ENCODE data around the gene CARD16.
A peak's percentile ranks its signal among the peaks of the same experiment; 100 is the strongest.

CARD16 gene

DNA sequence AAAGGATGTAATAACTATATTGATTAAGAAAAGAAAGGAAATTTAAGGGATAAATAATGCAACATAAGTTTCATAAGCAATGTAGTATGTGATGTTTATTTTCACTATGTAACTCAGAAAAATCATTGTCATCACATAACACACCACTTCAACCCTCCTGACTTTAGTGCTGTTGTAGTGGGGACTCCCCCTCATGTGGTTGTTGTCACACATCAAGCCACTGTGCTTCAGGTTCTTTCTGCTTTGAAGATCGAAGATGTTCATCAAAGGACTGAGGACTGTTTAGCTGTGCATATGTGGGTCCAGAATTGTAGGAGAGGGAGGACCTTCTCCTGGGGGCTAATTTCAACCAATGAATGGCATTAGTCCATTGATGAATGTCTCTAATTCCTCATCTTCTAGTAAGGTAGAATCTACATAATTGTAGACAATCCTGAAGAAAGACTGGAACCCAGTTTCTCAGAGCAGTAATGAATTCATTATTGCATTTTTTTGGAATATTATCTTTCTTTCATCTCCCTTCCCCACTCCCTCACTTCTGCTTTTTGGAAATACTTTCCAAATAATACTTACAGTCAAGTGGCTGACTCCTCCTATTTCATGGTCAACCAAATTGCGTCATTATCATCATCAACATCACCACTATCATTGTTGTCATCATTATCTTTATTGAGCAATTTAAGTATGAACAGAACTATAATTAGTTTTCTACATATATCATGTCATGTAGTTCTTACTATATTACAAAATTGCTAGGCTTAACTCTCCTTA is 9.8 kb upstream of the CARD16 start:
- H3K4me1 ChIP-seq (ENCODE audit: control insufficient read depth, low read depth, low read length) = no peaks in the 10 kb centered on the region
- no peak overlapping the region for H3K18ac ChIP-seq (ENCODE audit: low read length)
- H4K5ac ChIP-seq (ENCODE audit: low read length) = no peak overlapping the region
- no peak overlapping the region for H2BK15ac ChIP-seq (replicated peaks; ENCODE audit: low read depth)
- H3K23ac ChIP-seq (ENCODE audit: low read length) = no peak overlapping the region
- H2AK5ac ChIP-seq (ENCODE audit: low read length) = no peak overlapping the region
- no peak overlapping the region for H3K4me2 ChIP-seq (ENCODE audit: low read length)
- H3K56ac ChIP-seq (ENCODE audit: low read length) = no peak overlapping the region
- H3K9ac ChIP-seq (ENCODE audit: low read length) = no peak overlapping the region
- no peaks in the 10 kb centered on the region for H3K79me1 ChIP-seq (ENCODE audit: low read length)
- no peak overlapping the region for H3K4me3 ChIP-seq (ENCODE audit: low read length)
- no peak overlapping the region for H2BK5ac ChIP-seq (ENCODE audit: low read length)
- WGBS (ENCODE audit: extremely low coverage, insufficient coverage, low lambda C conversion rate) = no CpG with 5 or more reads among the region's 2 CpGs
- H3K27me3 ChIP-seq (ENCODE audit: insufficient read depth, low read length, poor library complexity) = no peaks in the 10 kb centered on the region
- no peak for DNase-seq
- no peaks in the 10 kb centered on the region for H3K36me3 ChIP-seq (ENCODE audit: control insufficient read depth, insufficient read depth, low read length)
- no peak overlapping the region for H3K27ac ChIP-seq (ENCODE audit: low read depth, low read length)
- no peak overlapping the region for H2BK120ac ChIP-seq (ENCODE audit: low read depth, low read length)
- no peak overlapping the region for H3K4ac ChIP-seq (ENCODE audit: low read depth, low read length)
- H3K79me2 ChIP-seq (ENCODE audit: control insufficient read depth, insufficient read depth, low read length) = no peaks in the 10 kb centered on the region
- no peak overlapping the region for H4K8ac ChIP-seq (ENCODE audit: low read depth, low read length)

DNA sequence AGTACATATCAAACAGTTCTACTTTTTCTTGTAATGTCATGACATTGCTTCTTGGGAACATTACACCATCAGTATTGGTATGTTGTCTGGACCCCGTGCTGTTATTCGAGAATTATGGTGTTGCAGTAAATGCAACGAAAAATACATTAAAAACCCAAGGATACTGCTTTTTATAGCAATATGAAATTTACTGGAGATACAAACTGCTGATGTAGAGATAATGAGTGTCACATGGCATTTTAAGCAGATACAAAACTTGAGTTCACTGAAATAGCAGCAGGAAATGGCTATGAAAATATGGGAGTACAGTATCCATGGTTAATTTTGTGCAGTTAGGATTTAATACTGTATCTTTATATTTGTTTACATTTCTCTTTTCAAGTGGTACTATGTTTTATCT is 7.4 kb upstream of the CARD16 start:
- no peaks in the 10 kb centered on the region for H3K36me3 ChIP-seq (ENCODE audit: control insufficient read depth, insufficient read depth, low read length)
- H3K18ac ChIP-seq (ENCODE audit: low read length) = no peak overlapping the region
- no peak overlapping the region for H2BK120ac ChIP-seq (ENCODE audit: low read depth, low read length)
- no peak overlapping the region for H3K4me3 ChIP-seq (ENCODE audit: low read length)
- H2BK15ac ChIP-seq (replicated peaks; ENCODE audit: low read depth) = no peak overlapping the region
- DNase-seq = no peak
- H3K9ac ChIP-seq (ENCODE audit: low read length) = no peak overlapping the region
- H3K4me1 ChIP-seq (ENCODE audit: control insufficient read depth, low read depth, low read length) = no peaks in the 10 kb centered on the region
- no peak overlapping the region for H4K8ac ChIP-seq (ENCODE audit: low read depth, low read length)
- no CpG with 5 or more reads among the region's 3 CpGs for WGBS (ENCODE audit: extremely low coverage, insufficient coverage, low lambda C conversion rate)
- no peak overlapping the region for H4K5ac ChIP-seq (ENCODE audit: low read length)
- H3K4ac ChIP-seq (ENCODE audit: low read depth, low read length) = no peak overlapping the region
- no peak overlapping the region for H3K4me2 ChIP-seq (ENCODE audit: low read length)
- no peaks in the 10 kb centered on the region for H3K79me1 ChIP-seq (ENCODE audit: low read length)
- no peak overlapping the region for H2AK5ac ChIP-seq (ENCODE audit: low read length)
- H2BK5ac ChIP-seq (ENCODE audit: low read length) = no peak overlapping the region
- H3K27ac ChIP-seq (ENCODE audit: low read depth, low read length) = no peak overlapping the region
- H3K56ac ChIP-seq (ENCODE audit: low read length) = no peak overlapping the region
- H3K23ac ChIP-seq (ENCODE audit: low read length) = no peak overlapping the region
- H3K27me3 ChIP-seq (ENCODE audit: insufficient read depth, low read length, poor library complexity) = no peaks in the 10 kb centered on the region
- H3K79me2 ChIP-seq (ENCODE audit: control insufficient read depth, insufficient read depth, low read length) = no peaks in the 10 kb centered on the region

DNA sequence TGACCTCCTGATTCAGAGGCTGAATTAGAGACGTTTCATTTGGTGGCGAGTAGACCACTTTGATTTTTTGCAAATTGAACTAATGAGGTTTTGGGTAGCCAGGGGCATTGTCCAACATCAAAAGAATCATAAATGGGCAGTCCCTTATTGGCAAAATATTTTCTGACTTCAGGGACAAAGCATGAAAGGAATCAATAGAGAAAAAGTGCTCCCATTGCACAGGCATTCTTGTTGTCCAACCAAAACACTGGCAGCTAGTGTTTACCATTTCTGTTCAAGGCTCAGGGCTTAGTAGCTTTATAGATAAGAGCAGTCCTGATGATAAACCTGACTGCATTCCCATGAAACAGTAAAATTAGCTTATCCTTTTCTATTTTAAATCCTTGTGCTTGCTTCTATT is 6.4 kb upstream of the CARD16 start:
- Histone ChIP-seq H2BK5ac (ENCODE audit: low read length) (no peak overlapping the region), H3K27ac (ENCODE audit: low read depth, low read length) (no peak overlapping the region), H3K79me2 (ENCODE audit: control insufficient read depth, insufficient read depth, low read length) (no peaks in the 10 kb centered on the region), H3K18ac (ENCODE audit: low read length) (no peak overlapping the region), H3K79me1 (ENCODE audit: low read length) (no peaks in the 10 kb centered on the region), H3K27me3 (ENCODE audit: insufficient read depth, low read length, poor library complexity) (no peaks in the 10 kb centered on the region), H2BK120ac (ENCODE audit: low read depth, low read length) (no peak overlapping the region), H3K4me2 (ENCODE audit: low read length) (no peak overlapping the region), H3K36me3 (ENCODE audit: control insufficient read depth, insufficient read depth, low read length) (no peaks in the 10 kb centered on the region), H3K9ac (ENCODE audit: low read length) (no peak overlapping the region), H3K23ac (ENCODE audit: low read length) (no peak overlapping the region), H3K4me3 (ENCODE audit: low read length) (no peak overlapping the region), H2BK15ac (replicated peaks; ENCODE audit: low read depth) (no peak overlapping the region), H4K8ac (ENCODE audit: low read depth, low read length) (no peak overlapping the region), H3K4me1 (ENCODE audit: control insufficient read depth, low read depth, low read length) (no peaks in the 10 kb centered on the region), H3K56ac (ENCODE audit: low read length) (no peak overlapping the region), H3K4ac (ENCODE audit: low read depth, low read length) (no peak overlapping the region), H2AK5ac (ENCODE audit: low read length) (no peak overlapping the region), H4K5ac (ENCODE audit: low read length) (no peak overlapping the region)
- WGBS (ENCODE audit: extremely low coverage, insufficient coverage, low lambda C conversion rate) = no CpG with 5 or more reads among the region's 2 CpGs
- no peak for DNase-seq

DNA sequence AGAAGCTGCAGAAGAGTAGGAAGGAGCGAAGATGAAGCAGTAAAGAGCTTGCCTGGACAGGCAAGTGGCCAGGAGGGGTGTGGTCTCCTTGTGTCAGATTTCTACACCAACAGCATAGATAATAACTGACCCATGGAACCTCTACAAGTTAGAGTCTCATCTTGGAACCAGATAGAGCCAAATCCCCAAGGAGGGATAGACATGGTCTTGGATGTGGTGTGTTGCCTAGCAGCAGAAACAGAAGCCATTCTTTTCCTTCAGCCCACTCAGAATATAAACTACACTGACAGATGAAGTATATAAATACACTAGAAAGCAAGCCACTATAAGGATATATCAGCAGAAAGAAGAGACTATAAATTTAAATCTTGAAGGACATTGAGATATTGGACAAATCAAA is 4.3 kb upstream of the CARD16 start:
- H3K56ac ChIP-seq (ENCODE audit: low read length) = no peak overlapping the region
- no peaks in the 10 kb centered on the region for H3K36me3 ChIP-seq (ENCODE audit: control insufficient read depth, insufficient read depth, low read length)
- WGBS (ENCODE audit: extremely low coverage, insufficient coverage, low lambda C conversion rate) = no CpG with 5 or more reads among the region's 1 CpG
- no peak overlapping the region for H3K9ac ChIP-seq (ENCODE audit: low read length)
- H3K4me3 ChIP-seq (ENCODE audit: low read length) = no peak overlapping the region
- no peak overlapping the region for H4K5ac ChIP-seq (ENCODE audit: low read length)
- H2BK120ac ChIP-seq (ENCODE audit: low read depth, low read length) = no peak overlapping the region
- H3K27ac ChIP-seq (ENCODE audit: low read depth, low read length) = no peak overlapping the region
- H2BK15ac ChIP-seq (replicated peaks; ENCODE audit: low read depth) = no peak overlapping the region
- no peak overlapping the region for H4K8ac ChIP-seq (ENCODE audit: low read depth, low read length)
- no peak overlapping the region for H2BK5ac ChIP-seq (ENCODE audit: low read length)
- no peaks in the 10 kb centered on the region for H3K27me3 ChIP-seq (ENCODE audit: insufficient read depth, low read length, poor library complexity)
- H3K79me1 ChIP-seq (ENCODE audit: low read length) = no peaks in the 10 kb centered on the region
- no peak for DNase-seq
- no peaks in the 10 kb centered on the region for H3K4me1 ChIP-seq (ENCODE audit: control insufficient read depth, low read depth, low read length)
- no peak overlapping the region for H3K18ac ChIP-seq (ENCODE audit: low read length)
- H3K4me2 ChIP-seq (ENCODE audit: low read length) = no peak overlapping the region
- no peak overlapping the region for H3K23ac ChIP-seq (ENCODE audit: low read length)
- no peak overlapping the region for H3K4ac ChIP-seq (ENCODE audit: low read depth, low read length)
- H2AK5ac ChIP-seq (ENCODE audit: low read length) = no peak overlapping the region
- H3K79me2 ChIP-seq (ENCODE audit: control insufficient read depth, insufficient read depth, low read length) = no peaks in the 10 kb centered on the region

DNA sequence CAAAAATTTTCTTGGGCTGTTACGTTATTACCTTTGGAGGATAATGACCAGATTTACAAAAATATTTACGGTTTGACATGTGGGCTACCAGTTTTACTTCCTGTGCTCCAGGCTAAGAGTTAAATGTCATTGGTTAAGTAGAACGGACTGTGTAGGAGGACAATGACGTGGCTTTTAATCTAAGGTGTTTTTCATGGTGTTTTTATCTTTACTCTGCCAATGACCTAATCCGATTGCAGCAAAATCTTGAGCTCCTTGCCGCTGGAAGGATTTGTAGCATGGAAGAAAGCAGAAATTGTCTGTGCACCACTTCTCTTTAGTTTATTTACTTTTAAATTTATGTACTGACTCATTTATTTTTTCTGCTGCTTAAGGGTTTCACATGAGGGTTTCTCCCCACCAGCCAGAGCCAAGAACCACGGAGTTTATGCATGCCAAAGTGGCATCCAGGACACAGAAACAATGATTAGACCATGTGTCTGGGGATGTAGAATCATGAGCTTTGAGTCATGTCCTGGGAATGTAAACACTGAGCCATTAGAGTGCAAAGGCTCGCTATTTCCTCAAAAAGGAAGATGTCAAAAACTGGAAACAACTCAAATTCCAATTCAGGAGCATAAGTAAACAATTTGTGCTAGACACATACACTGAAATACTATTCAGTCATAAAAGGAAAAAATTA is 1.9 kb upstream of the CARD16 start:
- Histone ChIP-seq H3K27me3 (ENCODE audit: insufficient read depth, low read length, poor library complexity) (no peaks in the 10 kb centered on the region), H4K8ac (ENCODE audit: low read depth, low read length) (no peak overlapping the region), H3K4me1 (ENCODE audit: control insufficient read depth, low read depth, low read length) (no peaks in the 10 kb centered on the region), H3K36me3 (ENCODE audit: control insufficient read depth, insufficient read depth, low read length) (no peaks in the 10 kb centered on the region), H2AK5ac (ENCODE audit: low read length) (no peak overlapping the region), H3K18ac (ENCODE audit: low read length) (peak overlapping the region; percentile 28), H2BK120ac (ENCODE audit: low read depth, low read length) (peak overlapping the region; percentile 85), H3K9ac (ENCODE audit: low read length) (no peak overlapping the region), H3K79me1 (ENCODE audit: low read length) (no peaks in the 10 kb centered on the region), H3K56ac (ENCODE audit: low read length) (no peak overlapping the region), H3K23ac (ENCODE audit: low read length) (no peak overlapping the region), H3K4me3 (ENCODE audit: low read length) (no peak overlapping the region), H4K5ac (ENCODE audit: low read length) (no peak overlapping the region), H2BK5ac (ENCODE audit: low read length) (no peak overlapping the region), H2BK15ac (replicated peaks; ENCODE audit: low read depth) (no peak overlapping the region), H3K27ac (ENCODE audit: low read depth, low read length) (no peak overlapping the region), H3K79me2 (ENCODE audit: control insufficient read depth, insufficient read depth, low read length) (no peaks in the 10 kb centered on the region), H3K4ac (ENCODE audit: low read depth, low read length) (no peak overlapping the region), H3K4me2 (ENCODE audit: low read length) (no peak overlapping the region)
- no CpG with 5 or more reads among the region's 8 CpGs for WGBS (ENCODE audit: extremely low coverage, insufficient coverage, low lambda C conversion rate)
- peak; percentile 65 for DNase-seq

Measured in mesendoderm (in vitro differentiated cells).